Left ventricle myocardium inferior (tissue), 1 donor: ENCODE data around the gene DPP6. TPM values are rescaled to one million over a fixed set of nuclear protein-coding genes. Genes with fewer than 3 reads are reported as not detected.

Experiments
- DNase-seq: peaks from one replicate; pipeline ENCODE4 v3.0.0-alpha.2; 2020
- H3K27ac ChIP-seq: fragments of 200-600 bp; replicated peaks from 2 replicates; pipeline ENCODE4 v1.8.0; 2021
- H3K27me3 ChIP-seq: fragments of 200-600 bp; 2 replicates; pipeline ENCODE4 v1.8.0; 2021; ENCODE audit warnings: low read depth
- H3K36me3 ChIP-seq: fragments of 200-600 bp; 2 replicates; pipeline ENCODE4 v1.8.0; 2021
- H3K4me1 ChIP-seq: fragments of 200-600 bp; 2 replicates; pipeline ENCODE4 v1.8.0; 2021
- H3K4me3 ChIP-seq: fragments of 200-600 bp; 2 replicates; pipeline ENCODE4 v1.8.0; 2021; ENCODE audit warnings: mild to moderate bottlenecking, moderate library complexity
- H3K9me3 ChIP-seq: fragments of 200-600 bp; replicated peaks from 2 replicates; pipeline ENCODE4 v1.8.0; 2021
- CTCF ChIP-seq: fragments of 200-600 bp; IDR thresholded peaks from 2 replicates; pipeline ENCODE4 v1.8.0; 2021; ENCODE audit warnings: antibody characterized with exemption, mild to moderate bottlenecking, borderline replicate concordance
- intact Hi-C: fragments of 100-400 bp; cut with micrococcal nuclease; formaldehyde crosslinking; loops from one replicate; pipeline ENCODE4 v1.11.0; 2022
- total RNA-seq: library from RNA; stranded (reverse); fragmentation: NEBNext Ultra II Directional; extraction: Animal tissue kit (Norgen Biotek cat#: 25700); gene quantifications from one replicate; pipeline ENCODE4 v1.2.1, GENCODE V29; 2021
- donor health status: DM: no; HTN: yes; CAD: no; lungs with severe emphysema.

The DPP6 gene
- total RNA-seq, 1 donor from 2014 or later, result 0.25 TPM

- intact Hi-C loops, result no loop called here
- H3K27ac ChIP-seq, result no peak overlapping the region
- no peak for TF ChIP-seq CTCF
These were observed 864.2 kb downstream of the DPP6 start for GRCh38 chr7:154916381-154916780.

GRCh38 chr7:154916856-154917807, 864.9 kb downstream of the DPP6 start:
- Histone ChIP-seq H3K27ac (no peak overlapping the region), H3K4me1 (peaks cover 9% of the 10 kb centered on the region), H3K36me3 (no peaks in the 10 kb centered on the region), H3K9me3 (no peaks in the 10 kb centered on the region), H3K27me3 (peaks cover 37% of the 10 kb centered on the region), H3K4me3 (no peak overlapping the region)
- intact Hi-C loops, result no loop called here
- TF ChIP-seq CTCF, result no peak
- no peak for DNase-seq

More at GRCh38 chr7:154916381-154916780, 864.2 kb downstream of the DPP6 start:
- Histone ChIP-seq H3K27me3 (peaks cover 37% of the 10 kb centered on the region), H3K4me3 (no peak overlapping the region), H3K9me3 (peaks cover under 1% of the 10 kb centered on the region), H3K36me3 (no peaks in the 10 kb centered on the region), H3K4me1 (peaks cover 9% of the 10 kb centered on the region)
- DNase-seq, result no peak

- no peak for DNase-seq
- Histone ChIP-seq H3K4me1 (peaks cover 9% of the 10 kb centered on the region), H3K4me3 (no peak overlapping the region), H3K9me3 (no peaks in the 10 kb centered on the region), H3K27ac (no peak overlapping the region), H3K27me3 (peaks cover 37% of the 10 kb centered on the region), H3K36me3 (no peaks in the 10 kb centered on the region)
- intact Hi-C loops, result no loop called here
- no peak for TF ChIP-seq CTCF
These were observed 865.6 kb downstream of the DPP6 start for GRCh38 chr7:154917808-154918160.

GRCh38 chr7:154918266-154918665, 866.1 kb downstream of the DPP6 start:
- Histone ChIP-seq H3K27ac (no peak overlapping the region), H3K4me1 (peaks cover 9% of the 10 kb centered on the region), H3K36me3 (no peaks in the 10 kb centered on the region), H3K27me3 (peaks cover 37% of the 10 kb centered on the region), H3K4me3 (no peak overlapping the region), H3K9me3 (no peaks in the 10 kb centered on the region)
- intact Hi-C loops, result no loop called here
- no peak for TF ChIP-seq CTCF
- DNase-seq, result no peak

GRCh38 chr7:154918741-154919140, 866.5 kb downstream of the DPP6 start:
- H3K4me3 ChIP-seq, result no peak overlapping the region
- H3K27me3 ChIP-seq, result peaks cover 37% of the 10 kb centered on the region
- no peaks in the 10 kb centered on the region for H3K36me3 ChIP-seq
- intact Hi-C loops, result no loop called here
- peaks cover 9% of the 10 kb centered on the region for H3K4me1 ChIP-seq
- no peak for TF ChIP-seq CTCF
- no peak overlapping the region for H3K27ac ChIP-seq
- no peak for DNase-seq
- no peaks in the 10 kb centered on the region for H3K9me3 ChIP-seq
